Liver (tissue), 9 donors: Measurements from ENCODE around the gene TEX9. TPM values are rescaled to one million over a fixed set of nuclear protein-coding genes. Genes with fewer than 3 reads are reported as not detected.

Experiments
- DNase-seq: peaks from one replicate; pipeline ENCODE4 v3.0.0-alpha.2; 2017; ENCODE audit warnings: low spot score
- H3K27ac ChIP-seq, 2 donors: one replicate each; pipeline ENCODE4 v1.7.0; 2013; ENCODE audit warnings: inconsistent platforms in 2 of 2, low read length in 2 of 2, control low read depth in 1 of 2, low read depth in 1 of 2, mild to moderate bottlenecking in 1 of 2
- H3K27me3 ChIP-seq, 4 donors: one replicate each; pipeline versions ENCODE4 v1.6.1 to v1.7.0; 2013; ENCODE audit warnings: low read length in 3 of 4, inconsistent platforms in 1 of 4, mild to moderate bottlenecking in 1 of 4, moderate library complexity in 1 of 4; ENCODE audit not compliant: control insufficient read depth in 4 of 4, insufficient read depth in 4 of 4
- H3K36me3 ChIP-seq, 4 donors: one replicate each; pipeline versions ENCODE4 v1.6.1 to v1.7.0; 2013; ENCODE audit warnings: low read length in 3 of 4, mild to moderate bottlenecking in 3 of 4, low read depth in 1 of 4, moderate library complexity in 1 of 4; ENCODE audit not compliant: control insufficient read depth in 4 of 4, insufficient read depth in 3 of 4
- H3K4me1 ChIP-seq, 4 donors: one replicate each; pipeline versions ENCODE4 v1.6.1 to v1.7.0; 2013; ENCODE audit warnings: low read length in 3 of 4, mild to moderate bottlenecking in 3 of 4, moderate library complexity in 1 of 4; ENCODE audit not compliant: control insufficient read depth in 4 of 4, insufficient read depth in 4 of 4
- H3K4me3 ChIP-seq, 3 donors: one replicate each; pipeline versions ENCODE4 v1.6.1 to v1.7.0; 2013; ENCODE audit warnings: low read length in 3 of 3, control low read depth in 1 of 3, low read depth in 1 of 3, mild to moderate bottlenecking in 1 of 3
- H3K9ac ChIP-seq, 2 donors: one replicate each; pipeline ENCODE4 v1.7.0; 2013; ENCODE audit warnings: low read length in 2 of 2, mild to moderate bottlenecking in 2 of 2, moderate library complexity in 2 of 2, control low read depth in 1 of 2, low read depth in 1 of 2
- H3K9me3 ChIP-seq, 4 donors: one replicate each; pipeline versions ENCODE4 v1.6.1 to v1.7.0; 2013; ENCODE audit warnings: low read length in 3 of 4; ENCODE audit not compliant: control insufficient read depth in 4 of 4
- ATF3 ChIP-seq: IDR thresholded peaks from 2 replicates; pipeline ENCODE4 v1.6.1; 2016; ENCODE audit warnings: antibody characterized with exemption
- CTCF ChIP-seq: fragments of 150-350 bp; IDR thresholded peaks from 2 replicates; pipeline ENCODE4 v1.5.1; 2017; ENCODE audit warnings: improper control_type of control experiment, low read depth, low read length; ENCODE audit not compliant: missing input control
- EGR1 ChIP-seq, 2 donors: IDR thresholded peaks; 2 replicates each; pipeline ENCODE4 v1.6.1; 2016 to 2018; ENCODE audit warnings: antibody characterized with exemption in 2 of 2, low read depth in 2 of 2
- FOXA2 ChIP-seq: IDR thresholded peaks from 2 replicates; pipeline ENCODE4 v1.6.1; 2016; ENCODE audit warnings: antibody characterized with exemption
- GABPA ChIP-seq, 2 donors: IDR thresholded peaks in 1 of 2; conservative IDR thresholded peaks in 1 of 2; 2 replicates each; pipeline ENCODE4 v1.6.1; 2016; ENCODE audit warnings: antibody characterized with exemption in 2 of 2, mild to moderate bottlenecking in 1 of 2, moderate library complexity in 1 of 2
- HNF4A ChIP-seq, 2 donors: conservative IDR thresholded peaks; 2 replicates each; pipeline ENCODE4 v1.6.1; 2016; ENCODE audit warnings: antibody characterized with exemption in 2 of 2, mild to moderate bottlenecking in 2 of 2
- JUND ChIP-seq, 2 donors: IDR thresholded peaks; 2 replicates each; pipeline ENCODE4 v1.6.1; 2016; ENCODE audit warnings: antibody characterized with exemption in 2 of 2
- MAX ChIP-seq: IDR thresholded peaks from 2 replicates; pipeline ENCODE4 v1.6.1; 2016; ENCODE audit warnings: antibody characterized with exemption
- NR2F2 ChIP-seq: IDR thresholded peaks from 2 replicates; pipeline ENCODE4 v1.6.1; 2016; ENCODE audit warnings: antibody characterized with exemption
- REST ChIP-seq: IDR thresholded peaks from 2 replicates; pipeline ENCODE4 v1.6.1; 2016; ENCODE audit warnings: antibody characterized with exemption, mild to moderate bottlenecking
- SP1 ChIP-seq: IDR thresholded peaks from 2 replicates; pipeline ENCODE4 v1.6.1; 2018; ENCODE audit warnings: antibody characterized with exemption, mild to moderate bottlenecking
- YY1 ChIP-seq: IDR thresholded peaks from 2 replicates; pipeline ENCODE4 v1.6.1; 2016; ENCODE audit warnings: antibody characterized with exemption, mild to moderate bottlenecking
- ZBTB33 ChIP-seq: IDR thresholded peaks from 2 replicates; pipeline ENCODE4 v1.6.1; 2016; ENCODE audit warnings: antibody characterized with exemption
- WGBS: extraction: QIAGEN DNeasy Blood & Tissue Kit; methylation state at CpG from one replicate; pipeline ENCODE4 v1.1.7; 2013; 5-methylcytosine and 5-hydroxymethylcytosine counted together
- polyA plus RNA-seq, 2 donors: library from polyadenylated mRNA; stranded (reverse) in 1 of 2; unstranded in 1 of 2; fragments of 200-250 nt in 1 of 2; fragments of >200 nt in 1 of 2; fragmentation: Nextera tagmentation in 1 of 2; extraction: Ambion mirVana in 1 of 2; gene quantifications; one replicate each; pipeline versions ENCODE4 v1.2.1 to v1.2.3, GENCODE V29; 2013 to 2015
- total RNA-seq, 2 donors: library from RNA; depleted of rRNA; stranded (reverse); fragments of >200 nt; gene quantifications; one replicate each; pipeline ENCODE4 v1.2.3, GENCODE V29; 2014
- donor health status: healthy.
- donor health status: healthy.
- donor health status: healthy.
- donor health status: healthy.
- donor health status: healthy.

TEX9 gene
- total and polyA plus RNA-seq, 4 donors, result 0.48 to 1.4 (median 0.90) TPM

GRCh38 chr15:56339594-56339993 is 25.6 kb upstream of the TEX9 start:
- WGBS, result 92% methylated on average over 4 of the region's 4 CpGs
- DNase-seq, result no peak
- Histone ChIP-seq H3K36me3 (no peaks in the 10 kb centered on the region), H3K9me3 (peaks cover 0 to 3% (median 0%) of the 10 kb centered on the region in 4 donors), H3K9ac (no peak overlapping the region), H3K4me3 (no peak overlapping the region), H3K27ac (no peak overlapping the region), H3K4me1 (no peaks in the 10 kb centered on the region), H3K27me3 (no peaks in the 10 kb centered on the region)
- no peak for TF ChIP-seq ZBTB33
- no peak for TF ChIP-seq GABPA (IDR thresholded peaks at IDR 0.05 in 1 of 2, conservative IDR thresholded peaks at IDR 0.05 in 1 of 2)
- no peak for TF ChIP-seq MAX
- TF ChIP-seq CTCF, result no peak
- no peak for TF ChIP-seq EGR1 (IDR thresholded peaks at IDR 0.05; ENCODE audit: low read depth in 2 of 2)
- no peak for TF ChIP-seq ATF3
- TF ChIP-seq HNF4A (conservative IDR thresholded peaks at IDR 0.05), result no peak
- no peak for TF ChIP-seq JUND (IDR thresholded peaks at IDR 0.05)
- no peak for TF ChIP-seq REST
- TF ChIP-seq YY1, result no peak
- no peak for TF ChIP-seq NR2F2
- no peak for TF ChIP-seq SP1
- TF ChIP-seq FOXA2, result no peak

- no peak overlapping the region for H3K4me3 ChIP-seq
- 88% methylated on average over 3 of the region's 3 CpGs for WGBS
- no peak for DNase-seq
- H3K27ac ChIP-seq, result no peak overlapping the region
- H3K36me3 ChIP-seq, result no peaks in the 10 kb centered on the region
- no peaks in the 10 kb centered on the region for H3K27me3 ChIP-seq
- H3K4me1 ChIP-seq, result no peaks in the 10 kb centered on the region
- TF ChIP-seq SP1 (no peak), FOXA2 (no peak)
- H3K9me3 ChIP-seq, result peaks cover 0 to 3% (median 0%) of the 10 kb centered on the region in 4 donors
- no peak overlapping the region for H3K9ac ChIP-seq
Measured at GRCh38 chr15:56341201-56341600, 24.0 kb upstream of the TEX9 start.
